NCI-H345 treated with DMSO at 0.1 percent for 48 hours (cell line): ENCODE results near the gene MIP.
"Not testable (repeated sequence)": the region's sequence is repeated elsewhere in the genome, so short reads cannot be mapped to it uniquely, and the experiment has no call there.

Experiments
- DNase-seq: peaks from one replicate; lab custom pipeline; 2025; ENCODE audit not compliant: unreplicated experiment; lab: John Stamatoyannopoulos, UW

The MIP gene

DNA sequence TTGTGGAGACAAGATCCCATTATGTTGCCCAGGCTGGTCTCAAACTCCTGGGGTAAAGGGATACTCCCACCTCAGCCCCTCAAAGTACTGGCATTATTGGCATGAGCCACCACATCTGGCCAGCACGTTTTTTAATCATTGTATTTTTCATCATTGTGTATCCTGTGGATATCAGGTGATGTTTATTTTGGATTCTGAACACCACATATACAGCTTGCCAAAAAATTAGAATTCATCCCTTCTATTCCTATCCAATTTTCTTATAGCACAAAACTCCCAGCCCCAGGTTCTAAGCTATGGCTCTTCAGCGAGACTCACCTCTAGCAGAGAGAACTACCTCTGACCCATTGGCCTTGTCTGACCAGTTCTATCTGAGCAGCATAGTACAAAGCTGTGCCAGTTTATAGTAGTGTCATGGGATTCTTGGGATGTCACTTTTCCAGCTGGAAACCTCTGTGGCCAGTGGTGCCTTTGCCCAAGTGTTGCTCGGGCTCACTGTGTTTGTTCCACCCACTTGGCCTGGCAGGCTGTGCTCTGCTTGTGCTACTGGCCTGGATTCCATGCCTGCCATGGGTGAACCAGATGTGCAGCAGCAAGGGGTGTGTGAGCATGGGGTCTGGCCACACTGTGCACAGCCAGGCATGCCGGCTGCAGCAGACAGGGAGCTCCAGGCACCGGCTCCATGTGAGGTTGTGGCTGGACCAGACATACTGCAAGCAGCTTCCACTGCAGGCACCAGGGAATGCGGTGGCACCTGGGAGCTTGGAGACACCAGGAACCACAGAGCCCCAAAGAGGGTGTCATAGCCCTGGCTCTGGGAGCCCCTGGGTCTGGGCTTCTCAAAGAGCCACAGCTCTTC is 42.4 kb downstream of the MIP start:
- no peak for DNase-seq

DNA sequence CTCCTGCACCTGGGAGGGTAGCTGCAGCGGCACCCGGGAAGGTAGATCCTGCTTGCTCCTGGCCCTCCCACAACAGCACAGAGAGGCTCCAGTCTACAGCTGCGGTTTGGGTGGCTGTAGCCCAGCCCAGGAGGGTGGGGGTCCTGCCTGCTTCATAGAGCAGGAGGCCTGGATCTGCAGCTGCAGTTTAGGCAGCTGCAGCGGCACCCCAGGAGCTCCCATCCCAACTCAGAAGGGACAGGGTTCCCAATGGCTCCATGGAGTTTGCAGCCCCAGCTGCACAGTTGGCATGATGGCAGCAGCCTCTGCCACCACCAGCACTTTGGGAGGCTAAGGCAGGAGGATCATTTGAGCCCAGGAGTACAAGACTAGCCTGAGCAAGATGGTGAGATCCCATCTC is 43.7 kb downstream of the MIP start:
- no peak for DNase-seq

DNA sequence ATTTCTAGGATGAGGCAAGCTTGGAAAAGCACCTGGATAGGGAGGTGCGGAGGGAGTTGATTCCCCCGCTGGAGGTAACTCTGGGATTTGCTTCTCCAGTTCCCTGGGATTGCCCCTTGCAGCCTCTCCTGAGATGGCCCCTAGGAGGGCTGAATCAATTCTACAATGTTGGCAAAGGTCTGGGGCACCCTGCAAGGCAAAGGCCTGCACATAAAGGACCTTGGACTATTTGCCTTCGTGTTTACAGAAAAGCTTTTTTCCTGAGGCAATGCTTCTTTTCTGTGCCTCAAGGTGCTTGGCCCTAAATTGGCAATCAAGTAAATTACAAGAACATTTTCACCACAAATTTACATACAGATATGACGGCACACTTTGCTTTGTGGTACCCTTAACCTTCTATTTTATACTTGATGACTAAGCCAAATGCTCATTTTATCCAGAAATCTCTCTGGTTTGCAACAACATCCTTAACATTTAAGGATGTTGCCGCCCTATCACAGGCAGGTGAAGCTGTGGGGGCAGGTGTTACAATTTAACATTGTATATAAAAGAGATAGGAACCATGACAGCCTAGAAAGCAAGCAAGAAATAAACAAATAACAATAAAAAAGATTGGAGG is 45.5 kb downstream of the MIP start:
- DNase-seq: no peak

DNA sequence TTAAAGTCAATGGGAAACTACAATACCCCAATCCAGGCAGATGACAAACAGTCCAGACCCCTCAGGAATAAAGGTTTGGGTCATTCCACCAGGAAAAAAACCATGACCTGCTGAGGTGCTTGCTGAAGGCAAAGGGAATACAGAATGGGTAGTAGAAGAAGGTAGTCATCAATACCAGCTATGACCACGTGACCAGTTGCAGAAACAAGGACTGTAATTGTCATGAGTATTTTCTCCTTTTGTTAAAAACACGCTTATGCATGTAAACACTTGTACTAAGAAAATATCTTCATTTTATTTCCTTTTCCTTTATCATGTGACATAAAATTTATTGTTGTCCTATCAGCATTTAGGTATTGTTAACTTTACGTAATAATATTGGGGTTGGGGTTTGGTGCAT is 50.2 kb downstream of the MIP start:
- DNase-seq: not testable (repeated sequence)

DNA sequence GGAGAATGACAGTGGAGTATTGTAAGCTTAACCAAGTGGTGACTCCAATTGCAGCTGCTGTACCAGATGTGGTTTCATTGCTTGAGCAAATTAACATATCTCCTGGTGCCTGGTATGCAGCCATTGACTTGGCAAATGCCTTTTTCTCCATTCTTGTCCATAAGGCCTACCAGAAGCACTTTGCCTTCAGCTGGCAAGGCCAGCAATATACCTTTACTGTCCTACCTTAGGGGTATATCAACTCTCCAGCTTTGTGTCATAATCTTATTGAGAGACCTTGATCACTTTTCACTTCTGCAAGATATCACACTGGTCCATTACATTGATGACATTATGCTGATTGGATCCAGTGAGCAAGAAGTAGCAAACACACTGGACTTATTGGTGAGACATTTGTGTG is 52.8 kb downstream of the MIP start:
- DNase-seq: not testable (repeated sequence)

DNA sequence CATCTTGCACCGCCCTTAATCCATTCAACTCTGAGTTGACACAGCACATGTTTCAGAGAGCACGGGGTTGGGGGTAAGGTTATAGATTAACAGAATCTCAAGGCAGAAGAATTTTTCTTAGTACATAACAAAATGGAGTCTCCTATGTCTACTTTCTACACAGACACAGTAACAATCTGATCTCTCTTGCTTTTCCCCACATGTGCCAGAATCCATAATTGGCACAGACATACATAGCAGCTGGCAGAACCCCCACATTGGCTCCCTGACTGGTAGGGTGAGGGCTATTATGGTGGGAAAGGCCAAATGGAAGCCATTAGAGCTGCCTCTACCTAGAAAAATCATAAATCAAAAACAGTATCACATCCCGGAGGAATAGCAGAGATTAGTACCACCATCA is 53.3 kb downstream of the MIP start:
- not testable (repeated sequence) for DNase-seq
